Gastrocnemius medialis (tissue), 4 donors: Measurements from ENCODE around the gene ATP6V0E1. TPM values are rescaled to one million over a fixed set of nuclear protein-coding genes. Genes with fewer than 3 reads are reported as not detected.
"Not testable (repeated sequence)": the region's sequence is repeated elsewhere in the genome, so short reads cannot be mapped to it uniquely, and the experiment has no call there.

Experiments used
- ATAC-seq, 2 donors: fragments of 150-250 bp; one replicate each; pipeline ENCODE4 v1.9.1; 2016
- DNase-seq, 2 donors: peaks; one replicate each; pipeline ENCODE4 v3.0.0-alpha.2; 2019
- H3K27ac ChIP-seq, 4 donors: fragments of 200-600 bp; sonication (generic); 1 replicate in 1 of 4; 2 replicates in 3 of 4; pipeline ENCODE4 v1.5.1; 2016 to 2018; ENCODE audit warnings: mild to moderate bottlenecking in 2 of 4, moderate library complexity in 1 of 4
- H3K27me3 ChIP-seq, 3 donors: fragments of 200-600 bp; sonication (generic) in 2 of 3; 1 replicate in 1 of 3; 2 replicates in 2 of 3; pipeline versions ENCODE4 v1.5.1 to v1.6.0; 2016 to 2019; ENCODE audit warnings: mild to moderate bottlenecking in 1 of 3, moderate library complexity in 1 of 3
- H3K36me3 ChIP-seq, 2 donors: fragments of 200-600 bp; sonication (generic) in 1 of 2; one replicate each; pipeline ENCODE4 v1.5.1; 2017 to 2018
- H3K4me1 ChIP-seq, 2 donors: fragments of 200-600 bp; sonication (generic) in 1 of 2; one replicate each; pipeline ENCODE4 v1.5.1; 2016 to 2017; ENCODE audit warnings: mild to moderate bottlenecking in 2 of 2
- H3K4me3 ChIP-seq, 4 donors: fragments of 200-600 bp; sonication (generic) in 3 of 4; 1 replicate in 1 of 4; 2 replicates in 3 of 4; pipeline ENCODE4 v1.5.1; 2016 to 2019; ENCODE audit warnings: mild to moderate bottlenecking in 2 of 4
- H3K9me3 ChIP-seq, 3 donors: fragments of 200-600 bp; sonication (generic) in 2 of 3; 1 replicate in 1 of 3; 2 replicates in 2 of 3; pipeline ENCODE4 v1.5.1; 2016 to 2019
- POLR2A ChIP-seq, 2 donors: fragments of 450-650 bp; IDR thresholded peaks; one replicate each; pipeline ENCODE4 v1.6.1; 2017; ENCODE audit warnings: antibody characterized with exemption in 2 of 2, mild to moderate bottlenecking in 2 of 2, moderate library complexity in 2 of 2
- in situ Hi-C, 4 donors: fragments of 200-750 bp; cut with MboI; loops; one replicate each; pipeline versions ENCODE4 v1.15.0 to v1.8.0; 2017; ENCODE audit warnings: low sequenced_read_pairs in 4 of 4
- intact Hi-C: fragments of 100-400 bp; cut with DNase I; formaldehyde crosslinking; loops from one replicate; pipeline ENCODE4 v1.15.1; 2023; ENCODE audit warnings: low total_unique reads
- total RNA-seq, 4 donors: library from RNA; depleted of rRNA; stranded (reverse); fragments of >200 nt; gene quantifications; one replicate each; pipeline versions ENCODE4 v1.1.0 to v1.2.3, GENCODE V29; 2016
- TF ChIP-seq, protein P1 (sequence below), 5 experiments: fragments of 450-650 bp in 3 of 5; fragments of 200-600 bp in 2 of 5; sonication (generic) in 2 of 5; IDR thresholded peaks in 4 of 5; conservative IDR thresholded peaks in 1 of 5; 1 replicate in 4 of 5; 2 replicates in 1 of 5; pipeline ENCODE4 v1.5.1; 2016 to 2019; ENCODE audit warnings: antibody characterized with exemption in 5 of 5, mild to moderate bottlenecking in 3 of 5, moderate library complexity in 3 of 5

Gene ATP6V0E1
- total RNA-seq, 4 donors from 2014 or later, result 101 to 183 (median 164) TPM

DNA sequence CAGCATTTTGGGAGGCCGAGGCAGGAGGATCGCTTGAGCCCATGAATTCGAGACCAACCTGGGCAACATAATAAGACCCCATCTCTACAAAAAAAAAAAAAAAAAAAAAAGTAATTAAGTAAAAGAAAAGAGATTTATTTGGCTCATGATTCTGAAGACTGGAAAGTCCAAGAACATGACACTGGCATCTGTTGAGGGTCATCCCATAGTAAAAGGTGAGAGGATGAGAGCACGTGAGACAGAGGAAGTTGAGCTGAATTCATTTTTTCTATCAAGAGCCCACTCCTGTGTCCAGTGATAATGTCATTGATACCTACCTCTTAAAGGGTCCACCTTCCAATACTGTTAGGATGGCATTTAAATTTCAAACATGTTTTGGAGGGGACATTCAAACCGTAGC lies 92.4 kb downstream of the ATP6V0E1 start:
- intact Hi-C loops, result no loop called here
- in situ Hi-C loops, result no loop called here
- Histone ChIP-seq H3K27me3 (no peaks in the 10 kb centered on the region), H3K9me3 (no peaks in the 10 kb centered on the region), H3K27ac (no peak overlapping the region), H3K4me1 (peaks cover 22 to 25% of the 10 kb centered on the region in 2 donors), H3K36me3 (peaks cover 0 to 2% of the 10 kb centered on the region in 2 donors), H3K4me3 (no peak overlapping the region)
- TF ChIP-seq, protein P1, sequence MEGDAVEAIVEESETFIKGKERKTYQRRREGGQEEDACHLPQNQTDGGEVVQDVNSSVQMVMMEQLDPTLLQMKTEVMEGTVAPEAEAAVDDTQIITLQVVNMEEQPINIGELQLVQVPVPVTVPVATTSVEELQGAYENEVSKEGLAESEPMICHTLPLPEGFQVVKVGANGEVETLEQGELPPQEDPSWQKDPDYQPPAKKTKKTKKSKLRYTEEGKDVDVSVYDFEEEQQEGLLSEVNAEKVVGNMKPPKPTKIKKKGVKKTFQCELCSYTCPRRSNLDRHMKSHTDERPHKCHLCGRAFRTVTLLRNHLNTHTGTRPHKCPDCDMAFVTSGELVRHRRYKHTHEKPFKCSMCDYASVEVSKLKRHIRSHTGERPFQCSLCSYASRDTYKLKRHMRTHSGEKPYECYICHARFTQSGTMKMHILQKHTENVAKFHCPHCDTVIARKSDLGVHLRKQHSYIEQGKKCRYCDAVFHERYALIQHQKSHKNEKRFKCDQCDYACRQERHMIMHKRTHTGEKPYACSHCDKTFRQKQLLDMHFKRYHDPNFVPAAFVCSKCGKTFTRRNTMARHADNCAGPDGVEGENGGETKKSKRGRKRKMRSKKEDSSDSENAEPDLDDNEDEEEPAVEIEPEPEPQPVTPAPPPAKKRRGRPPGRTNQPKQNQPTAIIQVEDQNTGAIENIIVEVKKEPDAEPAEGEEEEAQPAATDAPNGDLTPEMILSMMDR (IDR thresholded peaks at IDR 0.05 in 4 of 5, conservative IDR thresholded peaks at IDR 0.05 in 1 of 5), result no peak
- TF ChIP-seq POLR2A (IDR thresholded peaks at IDR 0.05), result no peak
- no peak for ATAC-seq
- DNase-seq, result no peak

DNA sequence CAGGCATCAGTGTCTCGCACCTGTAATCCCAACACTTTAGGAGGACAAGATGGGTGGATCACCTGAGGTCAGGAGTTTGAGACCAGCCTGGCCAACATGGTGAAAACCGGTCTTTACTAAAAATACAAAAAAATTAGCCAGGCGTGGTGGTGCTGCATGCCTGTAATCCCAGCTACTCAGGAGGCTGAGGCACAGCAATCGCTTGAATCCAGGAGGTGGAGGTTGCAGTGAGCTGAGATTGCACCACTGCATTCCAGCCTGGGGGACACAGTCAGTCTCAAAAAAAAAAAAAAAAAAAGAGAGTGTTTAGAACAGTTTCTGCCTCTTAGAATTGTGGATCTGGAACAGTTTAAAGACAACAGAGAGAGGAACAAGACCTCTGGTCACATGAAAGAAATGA lies 92.9 kb downstream of the ATP6V0E1 start:
- H3K27me3 ChIP-seq, H3K36me3 ChIP-seq, ATAC-seq, H3K9me3 ChIP-seq, H3K27ac ChIP-seq, DNase-seq, in situ Hi-C loops, H3K4me3 ChIP-seq, intact Hi-C loops: not testable (repeated sequence)
- peaks cover 22 to 25% of the 10 kb centered on the region in 2 donors for H3K4me1 ChIP-seq

DNA sequence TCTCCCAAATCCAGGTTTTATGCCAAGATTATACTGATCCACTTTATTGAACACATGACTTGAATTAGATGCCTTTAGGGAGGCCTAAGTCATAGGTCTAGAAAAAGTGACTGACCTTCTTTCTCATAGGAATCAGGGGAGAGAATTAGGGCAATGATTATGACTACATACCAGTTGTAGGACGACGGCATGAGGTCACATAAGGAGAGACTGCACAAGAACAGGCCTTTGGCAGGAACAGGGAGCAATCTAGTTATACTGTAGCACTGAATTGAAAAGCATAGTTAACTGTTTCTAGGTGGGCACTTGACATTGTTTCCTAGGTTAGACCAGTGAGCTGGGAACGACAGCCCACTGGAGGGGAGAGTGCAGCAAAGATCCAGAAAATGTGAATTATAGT lies 95.3 kb downstream of the ATP6V0E1 start:
- Histone ChIP-seq H3K36me3 (peaks cover 0 to 19% of the 10 kb centered on the region in 2 donors), H3K27me3 (no peaks in the 10 kb centered on the region), H3K4me3 (no peak overlapping the region), H3K9me3 (no peaks in the 10 kb centered on the region), H3K27ac (peak overlapping the region in 1 of 4 donors; percentile 6), H3K4me1 (peaks cover 15 to 25% of the 10 kb centered on the region in 2 donors)
- TF ChIP-seq, protein P1 (IDR thresholded peaks at IDR 0.05 in 4 of 5, conservative IDR thresholded peaks at IDR 0.05 in 1 of 5), result no peak
- no peak for TF ChIP-seq POLR2A (IDR thresholded peaks at IDR 0.05)
- intact Hi-C loops (no loop called here), in situ Hi-C loops (no loop called here)
- no peak for DNase-seq
- ATAC-seq, result no peak

Other genes starting within 250 kb of the ATP6V0E1 start
- 1,000 to 10,000 TPM in 1 of 4 donors, 100 to 1,000 TPM in 3; 345 to 1,004 (median 793) TPM for gene DUSP1, start 212.6 kb upstream of the ATP6V0E1 start, total RNA-seq
- gene ERGIC1, start 149.5 kb upstream of the ATP6V0E1 start, total RNA-seq, result 100 to 1,000 TPM in 1 of 4 donors, 10 to 100 TPM in 3; 54.4 to 108 (median 88.0) TPM
- gene RPL26L1, start 24.3 kb upstream of the ATP6V0E1 start, total RNA-seq, result 10 to 100 TPM; 24.8 to 50.4 (median 41.5) TPM
- gene CREBRF, start 72.6 kb downstream of the ATP6V0E1 start, total RNA-seq, result 10 to 100 TPM; 20.3 to 35.0 (median 25.5) TPM
- 10 to 100 TPM in 3 of 4 donors, 1 to 10 TPM in 1; 9.2 to 21.6 (median 17.1) TPM for gene BNIP1, start 160.8 kb downstream of the ATP6V0E1 start, total RNA-seq